Posterior cingulate gyrus (tissue), 11 donors: Measurements from ENCODE around the gene RALGPS1.

Experiments used
- DNase-seq, 10 donors: peaks; one replicate each; pipeline versions ENCODE4 v3.0.0 to v3.0.0-alpha.2; 2020 to 2021; ENCODE audit warnings: mixed read lengths in 3 of 10
- intact Hi-C: fragments of 100-400 bp; cut with DNase I; formaldehyde crosslinking; loops from one replicate; pipeline ENCODE4 v1.15.1; 2023

The RALGPS1 gene

DNA sequence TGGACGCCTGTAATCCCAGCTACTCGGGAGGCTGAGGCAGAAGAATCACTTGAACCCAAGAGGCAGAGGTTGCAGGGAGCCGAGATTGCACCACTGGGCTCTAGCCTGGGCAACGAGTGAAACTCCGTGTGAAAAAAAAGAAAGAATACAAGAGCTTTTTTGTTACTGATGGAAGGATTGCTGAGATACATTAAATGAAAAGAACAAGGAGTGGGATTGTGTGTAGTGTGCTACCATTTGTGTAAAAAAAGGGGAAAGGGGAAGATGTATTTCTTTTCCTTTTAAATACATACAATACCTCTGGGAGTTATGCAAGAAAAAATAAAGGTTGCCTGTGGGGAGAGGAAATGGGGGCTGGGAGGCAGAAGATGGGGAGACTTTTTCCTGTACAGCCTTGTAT is 335.3 kb downstream of the RALGPS1 start:
- DNase-seq = no peak
- intact Hi-C loops = no loop called here

DNA sequence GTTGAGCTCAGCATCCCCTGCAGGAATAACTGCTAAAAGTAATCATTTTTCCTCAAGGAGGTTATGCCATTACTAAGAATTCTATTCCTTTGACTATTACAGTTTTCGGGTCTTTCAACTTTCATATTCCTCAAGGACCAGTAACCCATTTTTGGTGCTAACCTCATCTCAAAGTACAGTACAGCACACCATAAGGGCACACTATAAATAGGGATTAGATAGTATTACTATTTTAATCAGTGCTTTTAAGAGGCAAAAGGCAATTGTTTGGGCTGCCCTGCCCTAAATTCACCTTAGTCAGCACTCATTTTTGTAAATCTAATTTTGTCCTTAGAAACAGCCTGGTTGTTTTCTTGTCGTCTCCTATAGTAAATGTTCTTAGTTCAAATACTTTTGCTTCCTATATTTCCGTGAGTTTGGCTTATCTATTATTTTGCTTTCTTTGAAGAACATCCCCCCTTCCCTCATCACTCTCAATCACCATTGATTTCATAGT is 336.4 kb downstream of the RALGPS1 start:
- intact Hi-C loops = no loop called here
- DNase-seq = no peak

DNA sequence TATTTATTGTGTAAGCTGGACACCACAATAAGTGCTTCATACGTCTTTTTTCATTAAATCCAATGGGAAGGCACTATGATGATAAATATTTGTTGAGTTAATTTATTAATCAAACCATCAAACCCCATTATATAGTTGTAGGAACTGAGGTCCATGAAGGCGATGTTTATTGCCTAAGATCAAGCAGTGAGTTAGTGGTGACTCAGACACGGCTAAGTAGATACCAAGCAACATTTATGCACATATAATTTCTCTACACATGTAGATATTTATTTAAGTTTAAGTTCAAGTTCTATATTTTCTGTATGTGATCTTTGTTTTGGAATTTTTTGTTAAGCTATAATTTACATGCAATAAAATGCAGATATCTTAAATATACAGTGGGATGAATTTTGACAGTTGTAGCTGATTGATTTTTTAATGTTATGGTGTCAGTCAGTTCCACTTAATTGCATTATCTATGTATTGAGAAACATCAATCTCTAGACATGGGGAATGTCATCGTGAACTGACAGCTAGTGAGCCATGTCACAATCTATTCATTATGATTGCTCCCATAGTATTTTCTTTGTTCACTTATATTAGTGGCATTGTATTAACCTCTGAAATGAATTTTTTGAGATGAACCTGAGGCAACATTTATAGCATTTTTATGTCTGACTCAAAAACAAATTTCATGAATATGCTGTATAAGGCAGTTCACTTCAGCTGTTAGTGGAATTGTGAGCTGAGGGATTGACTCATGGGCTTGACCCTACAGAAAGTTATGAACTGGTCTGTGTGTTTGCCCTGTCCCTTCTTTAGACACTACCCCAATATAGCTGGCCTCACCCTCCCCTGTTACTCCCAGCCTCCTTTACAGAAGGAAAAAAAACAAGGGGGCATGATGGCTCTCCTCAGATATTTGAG is 338.1 kb downstream of the RALGPS1 start:
- intact Hi-C loops = no loop called here
- no peak for DNase-seq

DNA sequence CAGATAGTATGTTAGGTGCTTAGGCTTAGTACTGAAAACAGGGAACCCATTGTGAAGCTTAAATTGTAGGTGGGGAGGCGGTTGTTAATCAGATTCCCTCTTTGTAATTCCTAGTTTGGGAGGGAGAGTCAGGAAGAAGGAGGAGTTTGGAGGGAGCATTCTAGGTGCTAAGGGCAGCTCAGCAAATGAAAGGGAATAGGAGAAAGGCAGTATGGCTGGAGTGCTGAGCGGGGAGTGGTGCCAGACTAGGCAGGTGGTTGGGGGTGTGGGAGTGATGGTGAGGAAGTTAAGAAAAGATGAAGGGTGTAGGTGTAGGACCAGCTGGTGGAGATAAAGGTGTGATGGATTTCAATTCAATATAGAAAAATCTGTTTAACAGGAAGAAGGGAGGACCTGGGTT is 338.9 kb downstream of the RALGPS1 start:
- peak in 7 of 10 donors; percentile 40 to 93 (median 64) for DNase-seq
- intact Hi-C loops = no loop called here

DNA sequence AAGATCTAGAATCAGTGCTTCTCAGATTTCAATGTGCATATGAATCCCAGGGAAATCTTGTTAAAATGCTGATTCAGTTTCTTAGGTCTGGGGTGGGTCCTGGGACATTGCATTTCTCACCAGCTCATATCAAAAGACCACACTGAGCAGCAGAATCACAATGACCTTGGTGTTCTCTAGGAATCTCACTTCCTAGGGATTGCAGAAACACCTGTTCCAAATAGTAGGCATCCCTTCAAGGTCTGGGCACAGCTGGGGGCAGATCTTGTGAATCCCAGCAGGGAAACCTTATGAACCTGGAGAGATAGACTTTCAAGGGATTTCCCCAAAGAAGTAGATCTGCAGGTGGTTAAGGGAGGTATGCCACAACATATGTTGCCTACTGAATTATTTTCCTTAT is 341.1 kb downstream of the RALGPS1 start:
- no peak for DNase-seq
- intact Hi-C loops = no loop called here

DNA sequence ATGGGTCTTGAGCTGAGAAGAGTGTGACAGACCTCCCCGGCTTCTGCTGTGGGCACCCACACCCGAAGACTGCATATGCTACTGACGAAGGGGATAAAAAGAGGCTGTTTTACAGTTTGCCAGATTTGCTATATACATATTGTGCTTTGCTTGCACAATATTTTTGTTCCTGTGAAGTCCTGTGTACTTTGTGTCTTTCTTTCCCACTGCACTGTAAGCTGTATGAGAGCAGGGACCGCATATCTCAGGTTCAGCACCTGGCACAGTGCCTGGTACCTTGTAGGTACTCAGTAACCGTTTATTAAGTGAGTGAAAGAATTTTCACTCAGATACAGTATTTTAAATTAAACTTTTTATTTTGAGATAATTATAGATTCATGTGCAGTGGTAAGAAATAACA is 341.7 kb downstream of the RALGPS1 start:
- intact Hi-C loops = no loop called here
- peak in 3 of 10 donors; percentile 29 to 79 (median 70) for DNase-seq

DNA sequence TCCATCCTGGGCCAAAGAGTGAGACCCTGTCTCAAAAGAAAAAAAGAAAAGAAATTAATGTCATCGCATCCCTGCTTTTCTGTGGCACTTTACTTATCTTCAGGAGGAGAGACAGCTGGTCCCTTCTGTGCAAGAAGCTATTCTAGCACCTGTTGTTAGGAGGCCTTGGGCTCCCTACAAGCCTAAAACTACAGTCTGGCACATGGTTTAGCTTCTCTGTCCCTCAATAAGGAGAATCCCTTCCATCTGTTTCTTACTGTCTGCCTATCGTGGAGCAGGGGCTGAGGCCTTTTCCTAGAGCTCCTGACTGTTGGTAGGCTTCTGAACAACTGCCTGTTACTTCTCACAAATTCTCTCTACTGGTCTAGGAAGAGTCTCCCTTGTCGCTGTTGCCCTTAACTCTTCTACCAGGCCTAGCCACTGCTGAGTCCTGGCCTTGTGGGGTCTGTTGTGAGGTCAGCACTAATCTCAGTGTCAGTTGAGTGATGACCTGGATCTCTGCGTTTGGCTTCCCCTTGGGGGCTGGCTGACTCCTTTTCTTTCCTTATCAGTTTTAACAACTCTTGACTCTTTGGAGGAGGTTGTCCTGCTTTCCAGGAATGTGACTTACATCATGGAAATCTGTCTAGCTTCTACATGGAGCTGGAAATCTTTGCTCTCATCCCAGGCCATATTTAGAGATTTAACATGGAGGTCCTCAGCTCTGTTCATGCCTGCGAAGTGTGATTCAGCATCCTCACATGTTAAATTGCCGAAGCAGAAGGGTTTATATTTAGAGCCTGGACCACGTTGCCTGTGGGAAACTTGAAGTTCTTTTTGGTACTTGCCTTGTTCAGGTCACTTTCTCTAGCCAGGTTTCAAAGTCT is 344.3 kb downstream of the RALGPS1 start:
- no peak for DNase-seq
- intact Hi-C loops = no loop called here

DNA sequence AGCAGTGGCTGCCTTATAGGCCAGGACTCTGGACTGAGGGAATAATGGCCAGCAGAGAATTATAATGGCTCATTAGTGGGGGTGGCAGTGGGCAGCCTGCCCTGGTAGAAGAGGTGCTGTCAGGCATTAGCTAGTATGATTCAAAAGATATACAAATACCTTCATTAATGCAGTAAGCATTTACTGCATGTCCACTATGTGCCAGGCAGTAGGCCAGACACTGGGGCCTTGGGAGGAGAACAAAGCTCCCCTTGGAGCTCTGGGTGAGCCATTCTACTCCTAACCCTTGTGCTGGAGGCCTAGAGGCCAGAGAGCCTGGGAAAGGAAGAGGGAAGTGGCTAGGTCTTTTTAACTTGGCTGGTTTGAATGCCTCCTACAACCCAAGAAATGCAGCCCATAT is 348.0 kb downstream of the RALGPS1 start:
- DNase-seq = peak in 3 of 10 donors; percentile 28 to 81 (median 43)
- intact Hi-C loops = no loop called here

DNA sequence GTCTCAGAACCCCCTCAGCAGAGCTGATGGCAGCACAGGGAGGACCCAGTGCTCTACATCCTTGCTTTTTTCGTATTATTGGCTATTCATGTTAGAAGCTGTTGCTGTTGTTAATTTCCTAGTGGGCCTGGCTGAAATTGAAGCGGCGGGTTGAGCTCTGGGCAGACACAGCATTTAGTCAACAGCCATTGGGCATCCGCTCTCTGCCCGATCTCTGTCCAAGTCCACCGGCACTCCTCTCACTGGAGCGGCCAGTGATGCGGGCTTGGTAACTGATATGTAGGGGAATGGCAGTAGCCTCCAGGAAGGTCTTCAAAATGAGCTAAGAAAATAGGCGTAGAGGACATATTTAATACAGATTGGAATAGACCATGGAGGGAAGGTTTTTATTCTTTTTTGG is 348.7 kb downstream of the RALGPS1 start:
- DNase-seq = peak in 5 of 10 donors; percentile 30 to 87 (median 58)
- intact Hi-C loops = no loop called here

DNA sequence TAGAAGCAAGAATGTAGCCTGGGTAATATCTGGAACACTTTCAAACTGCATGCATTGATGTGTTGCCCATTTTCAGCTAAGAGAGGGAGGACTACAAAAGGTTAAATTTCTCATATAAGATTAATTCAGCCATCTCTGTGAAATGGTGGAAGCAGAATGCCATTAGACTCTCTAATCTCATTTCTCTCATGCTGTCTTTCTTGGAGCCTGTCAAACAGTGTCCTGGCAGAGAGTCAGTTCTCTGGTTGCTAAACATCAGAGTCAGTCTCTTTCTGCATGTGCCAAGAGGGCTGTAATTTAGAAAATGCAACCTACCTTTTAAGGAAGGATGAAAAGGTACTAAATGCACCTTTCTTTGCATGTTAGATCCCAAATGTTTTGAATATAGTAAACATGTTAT is 349.1 kb downstream of the RALGPS1 start:
- no peak for DNase-seq
- intact Hi-C loops = no loop called here

DNA sequence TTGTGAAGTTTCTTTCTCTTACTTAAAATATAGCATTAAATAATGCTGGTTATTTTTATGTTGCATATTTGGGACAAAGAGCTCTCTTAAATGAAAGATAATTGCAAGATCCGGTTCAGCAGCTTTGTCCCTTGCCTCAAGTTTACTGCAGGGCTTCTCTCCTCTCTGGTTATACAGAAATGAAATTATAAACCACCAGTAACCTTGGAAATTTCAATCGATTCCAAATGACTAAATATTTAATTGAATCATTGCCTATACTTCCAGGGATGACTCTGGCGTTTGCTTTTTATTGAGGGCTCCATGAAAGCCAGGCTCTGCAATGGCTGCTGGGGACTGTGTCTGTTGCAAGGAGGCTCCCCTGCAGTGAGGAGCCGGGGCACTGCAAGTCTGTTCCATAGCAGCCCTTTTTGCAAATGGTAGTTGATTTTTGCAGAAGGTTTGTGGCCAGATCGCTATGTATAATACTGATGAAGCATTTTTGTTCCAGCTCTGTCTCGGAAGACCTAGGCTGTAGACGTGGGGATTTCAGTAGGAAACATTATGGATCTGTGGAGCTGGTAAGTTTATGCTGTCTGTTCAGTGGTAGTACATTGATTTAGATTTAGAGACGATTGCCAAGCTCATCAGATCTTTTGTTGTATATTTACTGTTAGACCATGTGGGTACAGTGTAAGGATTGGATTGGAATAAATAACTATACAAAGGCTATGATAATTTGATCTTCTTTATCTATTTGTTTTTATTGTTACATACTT is 350.1 kb downstream of the RALGPS1 start, which contains the start of gene GARNL3:
Gene GARNL3 (plus strand): TSS at position 313 of the 758 bp plus-strand sequence. CDS start 104 bp downstream, at position 417.
- intact Hi-C loops = no loop called here
- DNase-seq = peak in 7 of 10 donors; percentile 40 to 90 (median 48)

DNA sequence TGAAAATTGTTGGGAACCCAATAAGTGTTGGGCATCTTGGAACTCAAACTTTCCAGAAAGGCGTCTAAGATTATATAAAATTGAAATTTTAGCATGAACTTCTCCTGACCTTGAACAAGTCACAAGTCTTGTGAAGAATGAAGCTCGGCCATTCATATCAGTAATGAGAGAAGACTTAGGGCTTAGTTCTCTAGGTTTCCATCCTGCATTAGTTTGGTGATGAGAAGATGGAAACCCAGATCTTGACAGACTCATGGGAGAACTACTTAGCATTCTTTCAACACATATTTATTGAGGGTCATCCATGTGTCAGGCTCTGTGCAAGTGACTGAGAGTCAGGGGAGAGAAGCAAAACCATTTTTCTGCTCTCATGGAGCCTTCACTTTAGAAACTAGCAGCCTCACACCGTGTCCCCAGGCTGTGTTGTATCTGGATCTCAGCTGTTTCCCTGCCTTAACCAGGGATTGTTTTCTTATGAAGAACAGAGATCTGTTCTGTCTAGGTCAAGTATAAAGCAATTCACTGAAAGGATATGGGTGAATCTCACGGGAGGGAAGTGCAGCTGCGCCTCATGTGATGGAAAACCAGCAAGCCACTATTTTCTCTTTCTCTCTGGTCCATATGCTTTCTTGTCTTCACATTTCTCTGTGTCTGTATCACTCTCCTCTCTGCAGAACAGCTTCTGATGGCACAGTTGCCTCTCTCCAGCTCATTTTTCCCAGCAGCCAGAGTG is 353.4 kb downstream of the RALGPS1 start:
- DNase-seq = no peak
- intact Hi-C loops = no loop called here

DNA sequence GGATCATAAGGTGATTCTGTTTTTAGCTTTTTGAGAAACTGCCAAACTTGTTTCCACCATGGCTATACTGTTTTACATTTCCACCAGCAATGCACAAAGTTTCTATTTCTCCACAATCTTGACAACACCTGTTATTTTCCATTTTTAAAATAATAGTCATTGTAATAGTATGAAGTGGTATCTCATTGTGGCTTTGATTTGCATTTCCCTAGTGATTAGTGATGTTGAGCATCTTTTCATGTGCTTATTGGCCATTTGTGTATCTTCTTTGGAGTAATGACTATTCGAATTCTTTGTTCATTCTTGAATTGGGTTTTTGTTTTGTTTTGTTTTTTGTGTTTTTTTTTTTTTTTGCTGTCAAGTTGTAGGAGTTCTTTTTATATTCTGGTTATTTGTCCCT is 354.9 kb downstream of the RALGPS1 start:
- DNase-seq = no peak
- intact Hi-C loops = no loop called here
